Neutrophil (primary cell): Measurements from ENCODE around the gene GH2.

Experiments
- H3K27ac ChIP-seq: fragments of 200-600 bp; sonication (generic); 2 replicates; pipeline ENCODE4 v1.5.1; 2016; ENCODE audit warnings: mild to moderate bottlenecking, moderate library complexity
- H3K27me3 ChIP-seq: fragments of 200-600 bp; sonication (generic); 2 replicates; pipeline ENCODE4 v1.6.0; 2016; ENCODE audit warnings: mild to moderate bottlenecking
- H3K36me3 ChIP-seq: fragments of 200-600 bp; sonication (generic); 2 replicates; pipeline ENCODE4 v1.5.1; 2017
- H3K4me1 ChIP-seq, 2 experiments: fragments of 200-600 bp in 1 of 2; sonication (generic) in 1 of 2; 1 replicate in 1 of 2; 2 replicates in 1 of 2; pipeline versions ENCODE4 v1.5.1 to v1.6.1; 2013 to 2016; ENCODE audit warnings: low read depth in 1 of 2, low read length in 1 of 2, mild to moderate bottlenecking in 1 of 2, moderate library complexity in 1 of 2; ENCODE audit not compliant: control insufficient read depth in 1 of 2, insufficient read depth in 1 of 2
- H3K4me3 ChIP-seq, 2 experiments: fragments of 200-600 bp in 1 of 2; sonication (generic) in 1 of 2; 1 replicate in 1 of 2; 2 replicates in 1 of 2; pipeline ENCODE4 v1.5.1; 2013 to 2016; ENCODE audit warnings: low read depth in 1 of 2, low read length in 1 of 2, mild to moderate bottlenecking in 1 of 2, moderate library complexity in 1 of 2
- H3K9me3 ChIP-seq: fragments of 200-600 bp; sonication (generic); 2 replicates; pipeline ENCODE4 v1.5.1; 2016
- TF ChIP-seq, protein P1 (sequence below): fragments of 200-600 bp; sonication (generic); IDR thresholded peaks from 2 replicates; pipeline ENCODE4 v1.5.1; 2016; ENCODE audit warnings: antibody characterized with exemption

Gene GH2

DNA sequence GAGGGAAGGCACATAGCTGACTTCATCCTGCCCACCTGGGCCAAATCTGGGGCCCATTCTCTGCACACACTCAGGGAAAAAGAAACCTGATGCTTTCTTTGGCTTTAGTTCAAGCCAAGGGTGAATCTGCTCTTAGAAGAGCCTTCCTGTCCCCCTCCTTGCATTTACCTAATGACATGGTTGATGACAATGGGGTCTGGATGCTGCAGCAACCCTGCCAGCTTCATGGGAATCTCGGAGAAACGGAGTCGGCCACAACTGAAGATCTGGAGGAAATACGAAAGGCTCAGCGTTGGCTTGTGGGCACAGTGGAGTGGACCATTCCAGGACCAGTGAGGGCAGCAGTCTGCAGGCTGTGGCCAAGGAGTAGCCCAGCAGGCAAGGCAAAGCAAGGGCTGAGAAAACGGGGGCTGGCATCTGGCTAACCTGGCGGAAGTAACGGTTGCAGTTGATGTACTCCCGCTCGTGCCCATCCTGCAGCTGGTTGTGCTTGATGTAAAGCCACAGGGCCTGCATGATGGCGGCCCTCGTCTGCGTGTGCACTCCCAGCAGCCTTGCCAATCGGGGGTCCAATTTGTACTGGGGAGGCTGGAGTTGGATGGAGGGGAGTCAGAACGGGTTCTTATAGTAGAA lies 47.9 kb downstream of the GH2 start:
- TF ChIP-seq, protein P1, sequence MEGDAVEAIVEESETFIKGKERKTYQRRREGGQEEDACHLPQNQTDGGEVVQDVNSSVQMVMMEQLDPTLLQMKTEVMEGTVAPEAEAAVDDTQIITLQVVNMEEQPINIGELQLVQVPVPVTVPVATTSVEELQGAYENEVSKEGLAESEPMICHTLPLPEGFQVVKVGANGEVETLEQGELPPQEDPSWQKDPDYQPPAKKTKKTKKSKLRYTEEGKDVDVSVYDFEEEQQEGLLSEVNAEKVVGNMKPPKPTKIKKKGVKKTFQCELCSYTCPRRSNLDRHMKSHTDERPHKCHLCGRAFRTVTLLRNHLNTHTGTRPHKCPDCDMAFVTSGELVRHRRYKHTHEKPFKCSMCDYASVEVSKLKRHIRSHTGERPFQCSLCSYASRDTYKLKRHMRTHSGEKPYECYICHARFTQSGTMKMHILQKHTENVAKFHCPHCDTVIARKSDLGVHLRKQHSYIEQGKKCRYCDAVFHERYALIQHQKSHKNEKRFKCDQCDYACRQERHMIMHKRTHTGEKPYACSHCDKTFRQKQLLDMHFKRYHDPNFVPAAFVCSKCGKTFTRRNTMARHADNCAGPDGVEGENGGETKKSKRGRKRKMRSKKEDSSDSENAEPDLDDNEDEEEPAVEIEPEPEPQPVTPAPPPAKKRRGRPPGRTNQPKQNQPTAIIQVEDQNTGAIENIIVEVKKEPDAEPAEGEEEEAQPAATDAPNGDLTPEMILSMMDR = no peak
- no peak overlapping the region for H3K4me3 ChIP-seq
- peak overlapping the region; percentile 74 for H3K27ac ChIP-seq
- no peaks in the 10 kb centered on the region for H3K27me3 ChIP-seq
- peaks cover 80% of the 10 kb centered on the region for H3K36me3 ChIP-seq
- peaks cover 15 to 24% of the 10 kb centered on the region in 2 experiments for H3K4me1 ChIP-seq
- H3K9me3 ChIP-seq = no peaks in the 10 kb centered on the region

- Histone ChIP-seq H3K4me3 (no peak overlapping the region), H3K36me3 (peaks cover 80% of the 10 kb centered on the region), H3K9me3 (no peaks in the 10 kb centered on the region), H3K4me1 (peaks cover 16 to 24% of the 10 kb centered on the region in 2 experiments), H3K27ac (peak overlapping the region; percentile 74), H3K27me3 (no peaks in the 10 kb centered on the region)
- TF ChIP-seq, protein P1 = no peak
These were observed 48.6 kb downstream of the GH2 start for GRCh38 chr17:63833026-63833740.

- H3K36me3 ChIP-seq = peaks cover 80% of the 10 kb centered on the region
- H3K4me3 ChIP-seq = no peak overlapping the region
- H3K4me1 ChIP-seq = peaks cover 23 to 31% of the 10 kb centered on the region in 2 experiments
- H3K9me3 ChIP-seq = no peaks in the 10 kb centered on the region
- H3K27ac ChIP-seq = no peak overlapping the region
- no peaks in the 10 kb centered on the region for H3K27me3 ChIP-seq
- TF ChIP-seq, protein P1 = no peak
These were observed 49.3 kb downstream of the GH2 start for GRCh38 chr17:63832455-63832854.

DNA sequence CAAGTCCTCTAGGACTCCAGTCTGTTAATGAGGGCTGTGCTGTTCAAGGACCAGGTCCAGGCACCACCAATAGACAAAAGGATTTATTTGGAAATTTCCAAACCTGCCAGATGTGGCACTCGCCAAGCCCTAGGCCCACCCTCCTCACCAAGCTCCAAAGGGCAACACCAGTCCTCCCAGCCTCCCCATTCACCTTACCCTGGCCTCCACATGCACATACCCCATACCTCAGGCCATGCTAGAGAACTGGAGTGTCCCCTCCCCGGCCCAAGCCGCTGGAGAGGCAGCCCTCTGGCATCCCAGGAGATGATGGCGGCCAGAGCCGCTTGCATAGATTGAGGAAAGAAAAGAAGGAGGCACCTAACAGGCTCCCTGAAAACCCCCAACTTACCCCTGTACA lies 49.7 kb downstream of the GH2 start:
- no peaks in the 10 kb centered on the region for H3K27me3 ChIP-seq
- peaks cover 78% of the 10 kb centered on the region for H3K36me3 ChIP-seq
- TF ChIP-seq, protein P1 = no peak
- H3K4me1 ChIP-seq = peaks cover 24 to 32% of the 10 kb centered on the region in 2 experiments
- no peak overlapping the region for H3K4me3 ChIP-seq
- no peak overlapping the region for H3K27ac ChIP-seq
- H3K9me3 ChIP-seq = no peaks in the 10 kb centered on the region

DNA sequence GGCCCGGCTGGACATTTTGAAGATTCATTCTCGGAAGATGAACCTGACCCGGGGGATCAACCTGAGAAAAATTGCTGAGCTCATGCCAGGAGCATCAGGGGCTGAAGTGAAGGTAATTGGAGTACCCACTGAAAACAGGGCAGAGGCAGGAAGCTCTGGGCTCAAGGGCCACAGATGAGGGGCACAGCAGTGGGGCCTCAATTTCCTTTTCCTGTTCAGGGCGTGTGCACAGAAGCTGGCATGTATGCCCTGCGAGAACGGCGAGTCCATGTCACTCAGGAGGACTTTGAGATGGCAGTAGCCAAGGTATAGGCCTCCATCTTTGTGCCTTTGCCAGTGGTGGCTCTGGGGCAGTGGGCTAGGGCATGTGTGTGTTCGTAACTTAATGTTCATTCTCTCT lies 50.2 kb downstream of the GH2 start:
- peak overlapping the region; percentile 5 for H3K27ac ChIP-seq
- peaks cover 73% of the 10 kb centered on the region for H3K36me3 ChIP-seq
- H3K27me3 ChIP-seq = no peaks in the 10 kb centered on the region
- peaks cover 26 to 36% of the 10 kb centered on the region in 2 experiments for H3K4me1 ChIP-seq
- TF ChIP-seq, protein P1 = no peak
- no peaks in the 10 kb centered on the region for H3K9me3 ChIP-seq
- no peak overlapping the region for H3K4me3 ChIP-seq
